Mesendoderm (in vitro differentiated cells): ENCODE data around the gene TOM1.

Experiments used
- DNase-seq: peaks from one replicate; pipeline ENCODE4 v3.0.0; 2013
- H2AK5ac ChIP-seq: 2 replicates; pipeline ENCODE4 v1.6.1; 2013; ENCODE audit warnings: low read length, inconsistent platforms
- H2BK120ac ChIP-seq: 2 replicates; pipeline ENCODE4 v1.6.1; 2013; ENCODE audit warnings: low read depth, mild to moderate bottlenecking, low read length, moderate library complexity, mixed read lengths
- H2BK15ac ChIP-seq: replicated peaks from 2 replicates; pipeline ENCODE4 v1.6.1; 2013; ENCODE audit warnings: low read depth, mild to moderate bottlenecking, moderate library complexity
- H2BK5ac ChIP-seq: 2 replicates; pipeline ENCODE4 v1.6.1; 2013; ENCODE audit warnings: low read length, inconsistent platforms
- H3K18ac ChIP-seq: 2 replicates; pipeline ENCODE4 v1.6.1; 2013; ENCODE audit warnings: mild to moderate bottlenecking, low read length, mixed read lengths
- H3K23ac ChIP-seq: one replicate; pipeline ENCODE4 v1.6.1; 2013; ENCODE audit warnings: low read length
- H3K27ac ChIP-seq: 2 replicates; pipeline ENCODE4 v1.5.1; 2013; ENCODE audit warnings: low read depth, mild to moderate bottlenecking, inconsistent platforms, low read length, moderate library complexity
- H3K27me3 ChIP-seq: 2 replicates; pipeline ENCODE4 v1.6.1; 2013; ENCODE audit warnings: low read length, control low read depth, mild to moderate bottlenecking, inconsistent platforms; ENCODE audit not compliant: insufficient read depth, poor library complexity
- H3K36me3 ChIP-seq: 2 replicates; pipeline ENCODE4 v1.6.1; 2013; ENCODE audit warnings: low read length, inconsistent platforms; ENCODE audit not compliant: control insufficient read depth, insufficient read depth
- H3K4ac ChIP-seq: one replicate; pipeline ENCODE4 v1.6.1; 2013; ENCODE audit warnings: low read depth, mild to moderate bottlenecking, low read length, moderate library complexity
- H3K4me1 ChIP-seq: 2 replicates; pipeline ENCODE4 v1.6.1; 2013; ENCODE audit warnings: low read depth, low read length, inconsistent platforms; ENCODE audit not compliant: control insufficient read depth
- H3K4me2 ChIP-seq: 2 replicates; pipeline ENCODE4 v1.6.1; 2013; ENCODE audit warnings: low read length
- H3K4me3 ChIP-seq: 2 replicates; pipeline ENCODE4 v1.5.1; 2013; ENCODE audit warnings: mild to moderate bottlenecking, low read length
- H3K56ac ChIP-seq: one replicate; pipeline ENCODE4 v1.6.1; 2013; ENCODE audit warnings: low read length
- H3K79me1 ChIP-seq: 2 replicates; pipeline ENCODE4 v1.6.1; 2013; ENCODE audit warnings: low read length, inconsistent platforms
- H3K79me2 ChIP-seq: 2 replicates; pipeline ENCODE4 v1.6.1; 2013; ENCODE audit warnings: mild to moderate bottlenecking, low read length; ENCODE audit not compliant: control insufficient read depth, insufficient read depth
- H3K9ac ChIP-seq: 2 replicates; pipeline ENCODE4 v1.6.1; 2013; ENCODE audit warnings: low read length, inconsistent platforms
- H4K5ac ChIP-seq: one replicate; pipeline ENCODE4 v1.6.1; 2013; ENCODE audit warnings: low read length
- H4K8ac ChIP-seq: one replicate; pipeline ENCODE4 v1.6.1; 2013; ENCODE audit warnings: low read depth, mild to moderate bottlenecking, control low read depth, low read length, moderate library complexity
- WGBS: extraction: QIAGEN DNeasy Blood & Tissue Kit; methylation state at CpG from one replicate; pipeline ENCODE4 v1.1.7; 2013; ENCODE audit warnings: low lambda C conversion rate, missing lambda C conversion rate; ENCODE audit not compliant: insufficient coverage; ENCODE audit errors: extremely low coverage; 5-methylcytosine and 5-hydroxymethylcytosine counted together

Gene TOM1

DNA sequence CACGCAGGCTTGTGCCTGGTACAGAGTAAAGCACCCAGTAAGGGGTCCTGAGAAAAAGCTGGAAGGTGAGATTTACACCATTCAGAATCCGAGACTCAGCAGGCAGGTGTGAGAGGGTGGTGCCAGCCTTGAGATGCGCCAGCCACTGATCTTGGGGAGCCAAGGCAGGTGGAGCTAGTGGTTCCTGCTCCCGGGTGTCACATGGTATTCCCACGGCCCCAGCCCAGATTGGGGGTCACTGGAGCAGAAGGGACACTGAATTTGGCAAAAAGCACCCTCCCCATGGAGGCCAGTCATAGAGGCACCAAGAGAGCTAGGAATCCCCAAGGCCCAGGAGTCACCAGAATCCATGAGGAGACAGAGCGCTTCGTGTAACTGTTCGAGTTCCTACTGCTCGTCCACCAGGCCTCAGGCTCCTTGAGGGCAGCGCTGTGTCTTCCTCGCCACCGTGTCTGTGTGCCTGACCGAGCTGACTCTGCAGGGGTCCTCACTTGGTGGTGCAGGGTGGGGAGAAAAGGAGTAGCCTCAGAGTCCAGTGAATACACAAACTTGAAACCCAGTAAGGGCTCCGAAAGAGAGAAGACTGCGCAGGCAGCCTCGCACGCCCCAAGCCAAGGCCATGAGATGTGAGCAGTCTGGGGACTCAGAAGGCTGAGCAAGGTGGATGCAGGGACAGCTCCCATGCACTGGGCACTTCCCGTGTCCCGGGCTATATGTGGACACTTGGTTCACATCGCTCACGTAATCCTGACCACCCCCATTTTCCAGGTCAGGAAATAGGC is 28.2 kb downstream of the TOM1 start:
- no peak overlapping the region for H4K5ac ChIP-seq
- H3K56ac ChIP-seq: no peak overlapping the region
- H3K36me3 ChIP-seq: peaks cover 11% of the 10 kb centered on the region
- no peak overlapping the region for H3K4me3 ChIP-seq
- DNase-seq: no peak
- no peaks in the 10 kb centered on the region for H3K27me3 ChIP-seq
- H2BK15ac ChIP-seq: no peak overlapping the region
- H2AK5ac ChIP-seq: no peak overlapping the region
- H3K18ac ChIP-seq: no peak overlapping the region
- no peak overlapping the region for H3K23ac ChIP-seq
- H2BK5ac ChIP-seq: no peak overlapping the region
- no peak overlapping the region for H3K4me2 ChIP-seq
- no peaks in the 10 kb centered on the region for H3K4me1 ChIP-seq
- H3K9ac ChIP-seq: no peak overlapping the region
- H3K27ac ChIP-seq: no peak overlapping the region
- H3K79me2 ChIP-seq: no peaks in the 10 kb centered on the region
- no CpG with 5 or more reads among the region's 21 CpGs for WGBS
- H3K4ac ChIP-seq: no peak overlapping the region
- no peak overlapping the region for H4K8ac ChIP-seq
- H3K79me1 ChIP-seq: no peaks in the 10 kb centered on the region
- no peak overlapping the region for H2BK120ac ChIP-seq

- no peak overlapping the region for H3K27ac ChIP-seq
- no peak overlapping the region for H3K4ac ChIP-seq
- H3K4me3 ChIP-seq: no peak overlapping the region
- H2AK5ac ChIP-seq: no peak overlapping the region
- peaks cover 11% of the 10 kb centered on the region for H3K36me3 ChIP-seq
- WGBS: no CpG with 5 or more reads among the region's 15 CpGs
- DNase-seq: no peak
- H2BK15ac ChIP-seq: no peak overlapping the region
- H4K8ac ChIP-seq: no peak overlapping the region
- no peak overlapping the region for H2BK5ac ChIP-seq
- H3K23ac ChIP-seq: no peak overlapping the region
- H3K4me1 ChIP-seq: no peaks in the 10 kb centered on the region
- H3K9ac ChIP-seq: no peak overlapping the region
- H3K4me2 ChIP-seq: no peak overlapping the region
- no peaks in the 10 kb centered on the region for H3K79me1 ChIP-seq
- H3K79me2 ChIP-seq: no peaks in the 10 kb centered on the region
- no peak overlapping the region for H3K18ac ChIP-seq
- no peak overlapping the region for H4K5ac ChIP-seq
- H3K56ac ChIP-seq: no peak overlapping the region
- H2BK120ac ChIP-seq: no peak overlapping the region
- H3K27me3 ChIP-seq: no peaks in the 10 kb centered on the region
Observed at GRCh38 chr22:35328472-35328885, 28.8 kb downstream of the TOM1 start.

DNA sequence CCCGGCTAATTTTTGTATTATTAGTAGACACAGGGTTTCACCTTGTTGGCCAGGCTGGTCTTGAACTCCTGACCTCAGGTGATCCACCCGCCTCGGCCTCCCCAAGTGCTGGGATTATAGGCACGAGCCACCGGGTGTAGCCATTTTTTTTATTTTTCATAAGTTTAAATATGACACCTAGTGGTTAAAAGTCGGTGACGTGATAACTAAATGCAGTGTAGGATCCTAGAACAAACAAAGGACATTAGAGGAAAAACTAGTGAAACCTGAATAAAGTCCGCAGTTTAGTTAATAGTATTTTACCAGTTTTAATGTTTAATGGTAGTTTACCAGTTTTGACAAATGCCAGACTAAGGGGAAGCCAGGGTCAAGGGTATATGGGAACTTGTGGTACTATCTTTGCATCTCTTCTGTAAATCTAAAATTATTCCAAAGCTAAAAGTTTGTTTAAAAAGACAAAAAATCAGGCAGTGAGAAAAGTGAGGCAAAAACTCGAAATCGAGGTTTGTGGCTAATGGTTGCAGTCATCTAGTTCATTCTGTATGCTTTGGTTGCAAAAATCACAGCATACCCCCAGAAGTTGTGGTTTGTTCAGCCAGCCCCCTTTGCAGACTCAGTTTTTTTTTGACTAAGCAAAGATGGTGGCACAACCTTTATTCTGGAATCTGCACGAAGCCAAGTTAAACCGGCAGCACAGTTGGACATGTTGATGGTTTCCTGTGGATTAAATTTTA is 29.6 kb downstream of the TOM1 start:
- Histone ChIP-seq H3K4me1 (no peaks in the 10 kb centered on the region), H4K5ac (no peak overlapping the region), H3K79me1 (no peaks in the 10 kb centered on the region), H4K8ac (no peak overlapping the region), H3K18ac (no peak overlapping the region), H3K27ac (no peak overlapping the region), H3K27me3 (no peaks in the 10 kb centered on the region), H3K4me2 (no peak overlapping the region), H2BK5ac (no peak overlapping the region), H3K4me3 (no peak overlapping the region), H3K4ac (no peak overlapping the region), H3K56ac (no peak overlapping the region), H3K36me3 (peaks cover 11% of the 10 kb centered on the region), H2AK5ac (no peak overlapping the region), H3K79me2 (no peaks in the 10 kb centered on the region), H3K23ac (no peak overlapping the region), H2BK120ac (no peak overlapping the region), H2BK15ac (no peak overlapping the region), H3K9ac (no peak overlapping the region)
- no CpG with 5 or more reads among the region's 12 CpGs for WGBS
- no peak for DNase-seq

DNA sequence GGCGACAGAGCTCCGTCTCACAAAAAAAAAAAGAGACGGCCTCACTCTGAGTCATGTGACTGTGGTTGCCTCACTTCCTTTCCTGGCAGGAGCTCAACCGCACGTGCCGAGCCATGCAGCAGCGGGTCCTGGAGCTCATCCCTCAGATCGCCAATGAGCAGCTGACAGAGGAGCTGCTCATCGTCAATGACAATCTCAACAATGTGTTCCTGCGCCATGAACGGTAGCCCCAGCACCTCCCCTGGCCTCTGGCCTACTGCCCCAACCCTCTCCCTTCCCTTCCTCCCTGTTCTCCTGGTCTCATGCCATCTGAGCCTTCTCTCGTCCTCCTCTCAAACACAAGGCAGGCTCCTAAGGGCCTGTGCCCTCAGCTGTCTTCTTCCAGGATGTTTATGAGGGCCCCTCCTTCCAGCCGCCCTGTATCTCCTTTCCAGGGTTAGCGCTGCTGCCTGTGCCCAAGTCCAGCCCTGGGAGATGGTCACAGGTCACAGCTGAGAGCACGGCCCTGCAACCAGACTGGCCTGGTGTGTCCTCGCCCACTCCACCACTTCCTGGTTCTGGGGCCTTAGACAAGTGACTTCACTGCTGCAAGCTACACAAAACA is 30.7 kb downstream of the TOM1 start:
- Histone ChIP-seq H3K27me3 (no peaks in the 10 kb centered on the region), H3K79me2 (no peaks in the 10 kb centered on the region), H3K4me1 (no peaks in the 10 kb centered on the region), H4K8ac (no peak overlapping the region), H3K79me1 (no peaks in the 10 kb centered on the region), H3K56ac (no peak overlapping the region), H3K27ac (no peak overlapping the region), H2BK120ac (no peak overlapping the region), H3K36me3 (peaks cover 6% of the 10 kb centered on the region), H3K4ac (no peak overlapping the region), H3K18ac (no peak overlapping the region), H3K23ac (no peak overlapping the region), H2BK15ac (no peak overlapping the region), H3K9ac (no peak overlapping the region), H4K5ac (no peak overlapping the region), H3K4me3 (no peak overlapping the region), H2BK5ac (no peak overlapping the region), H3K4me2 (no peak overlapping the region), H2AK5ac (no peak overlapping the region)
- WGBS: no CpG with 5 or more reads among the region's 16 CpGs
- DNase-seq: no peak

DNA sequence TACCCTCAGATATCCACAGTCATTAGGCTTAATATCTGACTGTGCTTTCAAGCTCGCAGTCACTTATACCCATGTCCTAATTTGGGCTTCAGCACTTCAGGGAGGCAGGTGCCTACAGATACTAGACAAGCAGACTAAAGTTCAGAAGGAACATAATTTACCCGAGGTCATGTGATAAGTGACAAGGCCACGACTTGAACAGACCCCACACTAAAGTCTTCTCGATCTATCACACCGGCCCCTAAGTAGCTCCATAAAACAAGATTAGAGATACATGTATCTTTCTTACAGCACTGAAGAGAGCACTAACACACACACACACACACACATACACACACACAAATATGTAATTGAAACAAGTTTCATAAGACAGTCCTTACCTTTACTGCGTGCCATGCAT is 32.6 kb downstream of the TOM1 start:
- no peak overlapping the region for H3K18ac ChIP-seq

More for the DNA sequence above, 32.6 kb downstream of the TOM1 start:
- no peaks in the 10 kb centered on the region for H3K4me1 ChIP-seq
- H4K5ac ChIP-seq: no peak overlapping the region
- no peak overlapping the region for H3K9ac ChIP-seq
- no peak overlapping the region for H3K56ac ChIP-seq
- H3K36me3 ChIP-seq: peaks cover 4% of the 10 kb centered on the region
- no peak overlapping the region for H2BK5ac ChIP-seq
- H3K4ac ChIP-seq: no peak overlapping the region
- no peak overlapping the region for H3K23ac ChIP-seq
- H3K4me2 ChIP-seq: no peak overlapping the region
- H3K79me1 ChIP-seq: no peaks in the 10 kb centered on the region
- H2AK5ac ChIP-seq: no peak overlapping the region
- H3K27ac ChIP-seq: no peak overlapping the region
- H3K79me2 ChIP-seq: no peaks in the 10 kb centered on the region
- no peak overlapping the region for H2BK15ac ChIP-seq
- no peak overlapping the region for H2BK120ac ChIP-seq
- no CpG with 5 or more reads among the region's 6 CpGs for WGBS
- H4K8ac ChIP-seq: no peak overlapping the region
- H3K4me3 ChIP-seq: no peak overlapping the region
- no peaks in the 10 kb centered on the region for H3K27me3 ChIP-seq
- DNase-seq: no peak
